SKM-1 (cell line): ENCODE results near the gene RPUSD2.

Experiments
- DNase-seq: peaks from one replicate; lab custom pipeline; 2025; ENCODE audit not compliant: unreplicated experiment; lab: John Stamatoyannopoulos, UW

Gene RPUSD2

GRCh38 chr15:40569129-40569953 is at the start of gene RPUSD2:
TSS of gene RPUSD2 (plus strand) at chr15:40569299. CDS start at chr15:40569338, 39 bp downstream.
- peak; percentile 80 for DNase-seq

- no peak for DNase-seq
These were observed 45.5 kb upstream of the RPUSD2 start for GRCh38 chr15:40523611-40524010.

- no peak for DNase-seq
These were observed 43.2 kb upstream of the RPUSD2 start for GRCh38 chr15:40525855-40526254.

GRCh38 chr15:40528801-40529200 is 40.3 kb upstream of the RPUSD2 start:
- no peak for DNase-seq

GRCh38 chr15:40533763-40534364 is 35.2 kb upstream of the RPUSD2 start:
- DNase-seq = no peak

- no peak for DNase-seq
These were observed 34.7 kb upstream of the RPUSD2 start for GRCh38 chr15:40534371-40534770.

GRCh38 chr15:40536501-40536900 is 32.6 kb upstream of the RPUSD2 start:
- no peak for DNase-seq

- no peak for DNase-seq
These were observed 30.1 kb upstream of the RPUSD2 start for GRCh38 chr15:40538976-40539375.

GRCh38 chr15:40543082-40543481 is 26.0 kb upstream of the RPUSD2 start:
- DNase-seq = no peak

GRCh38 chr15:40543631-40544294 is 25.3 kb upstream of the RPUSD2 start:
- no peak for DNase-seq

- DNase-seq = no peak
These were observed 23.6 kb upstream of the RPUSD2 start for GRCh38 chr15:40545457-40545856.

GRCh38 chr15:40548610-40549009 is 20.5 kb upstream of the RPUSD2 start:
- no peak for DNase-seq

- no peak for DNase-seq
These were observed 19.2 kb upstream of the RPUSD2 start for GRCh38 chr15:40549894-40550293.

- peak; percentile 66 for DNase-seq
These were observed 18.6 kb upstream of the RPUSD2 start for GRCh38 chr15:40550341-40551037.

GRCh38 chr15:40554161-40554525 is 15.0 kb upstream of the RPUSD2 start:
- no peak for DNase-seq

GRCh38 chr15:40555876-40556275 is 13.2 kb upstream of the RPUSD2 start:
- DNase-seq = no peak

GRCh38 chr15:40558952-40559742 is 10.0 kb upstream of the RPUSD2 start:
- DNase-seq = no peak

- DNase-seq = no peak
These were observed 6.4 kb upstream of the RPUSD2 start for GRCh38 chr15:40562691-40563090.

- no peak for DNase-seq
These were observed 5.7 kb upstream of the RPUSD2 start for GRCh38 chr15:40563426-40563825.

- DNase-seq = peak; percentile 95
These were observed 4.3 kb upstream of the RPUSD2 start, which contains the start of gene CCDC32 for GRCh38 chr15:40564591-40565332. TSS of gene CCDC32 (minus strand) at chr15:40565042. CDS start at chr15:40563015, 2,027 bp downstream.
